Spleen (tissue), 7 donors: ENCODE measurements around the gene ADAMTS4.

Experiments
- POLR2A ChIP-seq, 3 donors: fragments of 450-650 bp; IDR thresholded peaks; one replicate each; pipeline ENCODE4 v1.5.1; 2017; ENCODE audit warnings: antibody characterized with exemption in 3 of 3, mild to moderate bottlenecking in 1 of 3
- TF ChIP-seq, protein P1 (sequence below), 11 experiments: fragments of 200-600 bp in 7 of 11; fragments of 450-650 bp in 4 of 11; sonication (generic) in 4 of 11; IDR thresholded peaks in 8 of 11; conservative IDR thresholded peaks in 3 of 11; 1 replicate in 7 of 11; 2 replicates in 4 of 11; pipeline versions ENCODE4 v1.4.0 to v1.8.0; 2016 to 2021; ENCODE audit warnings: antibody characterized with exemption in 11 of 11, inconsistent platforms in 4 of 11, mild to moderate bottlenecking in 1 of 11
- donor health status: DM: no; HTN: no; CAD: no; lungs with moderate emphysema.
- donor health status: DM: no; HTN: no; CAD: no.
- donor health status: DM: no; HTN: no; CAD: no.

DNA sequence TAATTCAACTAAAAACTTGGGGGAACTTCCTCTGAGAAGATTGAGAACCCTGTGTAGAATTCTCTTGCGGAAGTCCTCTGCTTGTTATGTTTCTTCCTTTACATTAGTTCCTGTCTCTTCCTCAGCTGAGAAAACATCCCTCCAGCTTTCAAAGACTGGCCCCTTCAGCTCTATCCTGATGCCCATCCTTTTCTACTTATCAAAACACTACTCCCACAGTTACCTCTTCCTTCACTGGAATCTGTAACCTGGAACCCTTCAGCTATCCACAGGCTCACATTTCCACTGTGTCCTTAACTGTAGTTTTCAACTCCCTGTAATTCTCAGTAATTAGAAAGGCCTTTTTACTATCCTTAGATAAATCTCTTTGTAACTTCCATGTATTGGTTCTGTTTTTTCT lies 60.4 kb downstream of the ADAMTS4 start:
- TF ChIP-seq, protein P1, sequence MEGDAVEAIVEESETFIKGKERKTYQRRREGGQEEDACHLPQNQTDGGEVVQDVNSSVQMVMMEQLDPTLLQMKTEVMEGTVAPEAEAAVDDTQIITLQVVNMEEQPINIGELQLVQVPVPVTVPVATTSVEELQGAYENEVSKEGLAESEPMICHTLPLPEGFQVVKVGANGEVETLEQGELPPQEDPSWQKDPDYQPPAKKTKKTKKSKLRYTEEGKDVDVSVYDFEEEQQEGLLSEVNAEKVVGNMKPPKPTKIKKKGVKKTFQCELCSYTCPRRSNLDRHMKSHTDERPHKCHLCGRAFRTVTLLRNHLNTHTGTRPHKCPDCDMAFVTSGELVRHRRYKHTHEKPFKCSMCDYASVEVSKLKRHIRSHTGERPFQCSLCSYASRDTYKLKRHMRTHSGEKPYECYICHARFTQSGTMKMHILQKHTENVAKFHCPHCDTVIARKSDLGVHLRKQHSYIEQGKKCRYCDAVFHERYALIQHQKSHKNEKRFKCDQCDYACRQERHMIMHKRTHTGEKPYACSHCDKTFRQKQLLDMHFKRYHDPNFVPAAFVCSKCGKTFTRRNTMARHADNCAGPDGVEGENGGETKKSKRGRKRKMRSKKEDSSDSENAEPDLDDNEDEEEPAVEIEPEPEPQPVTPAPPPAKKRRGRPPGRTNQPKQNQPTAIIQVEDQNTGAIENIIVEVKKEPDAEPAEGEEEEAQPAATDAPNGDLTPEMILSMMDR (IDR thresholded peaks at IDR 0.05 in 8 of 11, conservative IDR thresholded peaks at IDR 0.05 in 3 of 11), result no peak
- TF ChIP-seq POLR2A (IDR thresholded peaks at IDR 0.05), result no peak
